Adrenal gland (tissue), 12 donors: ENCODE measurements around the gene CATSPERZ. TPM values are rescaled to one million over a fixed set of nuclear protein-coding genes. Genes with fewer than 3 reads are reported as not detected.
"Not testable (repeated sequence)": the region's sequence is repeated elsewhere in the genome, so short reads cannot be mapped to it uniquely, and the experiment has no call there.

Experiments used
- DNase-seq, 7 donors: peaks; one replicate each; pipeline ENCODE4 v3.0.0-alpha.2; 2019 to 2020
- H3K27ac ChIP-seq, 5 donors: fragments of 200-600 bp; sonication (generic) in 4 of 5; 1 replicate in 3 of 5; 2 replicates in 2 of 5; pipeline versions ENCODE4 v1.5.1 to v1.8.0; 2016 to 2020; ENCODE audit warnings: mild to moderate bottlenecking in 1 of 5
- H3K27me3 ChIP-seq: fragments of 200-600 bp; 2 replicates; pipeline ENCODE4 v1.8.0; 2021
- H3K36me3 ChIP-seq, 2 donors: fragments of 200-600 bp; replicated peaks in 1 of 2; 1 replicate in 1 of 2; 2 replicates in 1 of 2; pipeline versions ENCODE4 v1.5.1 to v1.8.0; 2018 to 2022
- H3K4me1 ChIP-seq, 2 donors: fragments of 200-600 bp; replicated peaks in 1 of 2; 1 replicate in 1 of 2; 2 replicates in 1 of 2; pipeline versions ENCODE4 v1.5.1 to v1.8.0; 2018 to 2021
- H3K4me3 ChIP-seq, 4 donors: fragments of 200-600 bp; sonication (generic) in 3 of 4; one replicate each; pipeline ENCODE4 v1.5.1; 2016 to 2018
- H3K9me3 ChIP-seq, 3 donors: fragments of 200-600 bp; sonication (generic) in 1 of 3; replicated peaks in 1 of 3; 1 replicate in 2 of 3; 2 replicates in 1 of 3; pipeline versions ENCODE4 v1.5.1 to v1.8.0; 2016 to 2021
- POLR2A ChIP-seq, 2 donors: fragments of 450-650 bp; IDR thresholded peaks; one replicate each; pipeline ENCODE4 v1.6.1; 2017; ENCODE audit warnings: antibody characterized with exemption in 2 of 2, mild to moderate bottlenecking in 2 of 2, moderate library complexity in 1 of 2
- WGBS, 4 donors: extraction: QIAGEN DNeasy Blood & Tissue Kit in 2 of 4; methylation state at CpG; one replicate each; pipeline versions ENCODE4 v1.1.5 to v1.1.7; 2013 to 2017; 5-methylcytosine and 5-hydroxymethylcytosine counted together
- intact Hi-C, 2 donors: fragments of 100-400 bp; cut with DNase I; formaldehyde crosslinking; loops; one replicate each; pipeline versions ENCODE4 v1.14.1 to v1.15.0; 2022 to 2023
- polyA plus RNA-seq, 3 donors: library from polyadenylated mRNA; stranded (reverse); fragments of 200-250 nt in 2 of 3; fragments of 350-450 nt in 1 of 3; fragmentation: Illumina TruSeq in 1 of 3; extraction: RNeasy Lipid Tissue Mini Kit (QIAGEN cat#74804) in 1 of 3; gene quantifications; one replicate each; pipeline ENCODE4 v1.2.3, GENCODE V29; 2013 to 2014
- total RNA-seq, 9 donors: library from RNA; depleted of rRNA in 4 of 9; stranded (reverse); fragments of >200 nt in 4 of 9; fragments of 120-200 nt in 1 of 9; fragmentation: NEBNext Ultra II Directional in 1 of 9; extraction: Animal tissue kit (Norgen Biotek cat#: 25700) in 1 of 9; gene quantifications; one replicate each; pipeline versions ENCODE4 v1.1.0 to v1.2.4, GENCODE V29; 2013 to 2023
- TF ChIP-seq, protein P1 (sequence below), 6 experiments: fragments of 450-650 bp in 4 of 6; fragments of 200-600 bp in 2 of 6; sonication (generic) in 1 of 6; IDR thresholded peaks; 1 replicate in 5 of 6; 2 replicates in 1 of 6; pipeline versions ENCODE4 v1.5.1 to v1.8.0; 2016 to 2021; ENCODE audit warnings: antibody characterized with exemption in 6 of 6, mild to moderate bottlenecking in 2 of 6, moderate library complexity in 1 of 6
- donor health status: healthy with polysubstance abuse.
- donor health status: Bipolar disorder and iron deficiency.
- donor health status: DM: yes; HTN: yes; CAD: no.
- donor health status: DM: no; HTN: no; CAD: no.
- donor health status: DM: no; HTN: no; CAD: no.
- donor health status: DM: yes; HTN: yes; CAD: no.

Gene CATSPERZ
- total and polyA plus RNA-seq, 12 donors, result 0.28 to 1.2 (median 0.71) TPM; not detected in 8

DNA sequence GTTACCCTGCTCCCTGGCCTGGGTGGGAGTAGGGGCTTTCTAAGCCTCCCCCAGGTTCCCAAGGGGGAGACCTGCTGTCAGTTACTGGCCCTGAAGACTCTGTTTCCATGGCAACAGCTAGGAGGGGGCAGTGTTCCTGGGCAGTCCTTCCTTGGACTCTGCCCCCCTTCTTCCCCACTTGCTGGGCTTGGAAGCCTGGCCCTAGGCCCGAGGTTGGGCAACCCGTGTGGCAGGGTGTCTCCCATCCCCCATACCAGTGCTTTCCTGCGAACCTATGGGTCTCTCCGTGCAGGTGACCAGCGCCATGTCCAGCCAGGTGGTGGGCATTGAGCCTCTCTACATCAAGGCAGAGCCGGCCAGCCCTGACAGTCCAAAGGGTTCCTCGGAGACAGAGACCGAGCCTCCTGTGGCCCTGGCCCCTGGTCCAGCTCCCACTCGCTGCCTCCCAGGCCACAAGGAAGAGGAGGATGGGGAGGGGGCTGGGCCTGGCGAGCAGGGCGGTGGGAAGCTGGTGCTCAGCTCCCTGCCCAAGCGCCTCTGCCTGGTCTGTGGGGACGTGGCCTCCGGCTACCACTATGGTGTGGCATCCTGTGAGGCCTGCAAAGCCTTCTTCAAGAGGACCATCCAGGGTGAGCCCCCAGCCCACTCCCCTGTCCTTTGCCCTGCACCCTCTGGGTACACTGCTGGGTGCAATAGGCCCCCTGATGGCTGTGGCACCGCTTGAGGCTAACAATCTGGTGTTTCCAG, 6.9 kb downstream of the CATSPERZ start:
- Histone ChIP-seq H3K4me3 (peak overlapping the region in 2 of 4 donors; percentile 33 to 91), H3K27ac (peak overlapping the region in 3 of 5 donors; percentile 73 to 96 (median 95)), H3K36me3 (no peaks in the 10 kb centered on the region), H3K9me3 (no peaks in the 10 kb centered on the region), H3K4me1 (peaks cover 9 to 22% of the 10 kb centered on the region in 2 donors), H3K27me3 (no peaks in the 10 kb centered on the region)
- DNase-seq, result peak; percentile 62 to 81 (median 78)
- TF ChIP-seq, protein P1, sequence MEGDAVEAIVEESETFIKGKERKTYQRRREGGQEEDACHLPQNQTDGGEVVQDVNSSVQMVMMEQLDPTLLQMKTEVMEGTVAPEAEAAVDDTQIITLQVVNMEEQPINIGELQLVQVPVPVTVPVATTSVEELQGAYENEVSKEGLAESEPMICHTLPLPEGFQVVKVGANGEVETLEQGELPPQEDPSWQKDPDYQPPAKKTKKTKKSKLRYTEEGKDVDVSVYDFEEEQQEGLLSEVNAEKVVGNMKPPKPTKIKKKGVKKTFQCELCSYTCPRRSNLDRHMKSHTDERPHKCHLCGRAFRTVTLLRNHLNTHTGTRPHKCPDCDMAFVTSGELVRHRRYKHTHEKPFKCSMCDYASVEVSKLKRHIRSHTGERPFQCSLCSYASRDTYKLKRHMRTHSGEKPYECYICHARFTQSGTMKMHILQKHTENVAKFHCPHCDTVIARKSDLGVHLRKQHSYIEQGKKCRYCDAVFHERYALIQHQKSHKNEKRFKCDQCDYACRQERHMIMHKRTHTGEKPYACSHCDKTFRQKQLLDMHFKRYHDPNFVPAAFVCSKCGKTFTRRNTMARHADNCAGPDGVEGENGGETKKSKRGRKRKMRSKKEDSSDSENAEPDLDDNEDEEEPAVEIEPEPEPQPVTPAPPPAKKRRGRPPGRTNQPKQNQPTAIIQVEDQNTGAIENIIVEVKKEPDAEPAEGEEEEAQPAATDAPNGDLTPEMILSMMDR (IDR thresholded peaks at IDR 0.05), result no peak
- TF ChIP-seq POLR2A (IDR thresholded peaks at IDR 0.05), result no peak
- intact Hi-C loops, result no loop called here
- 59 to 73% (median 63%) methylated on average over 8 to 15 of the region's 15 CpGs for WGBS, 4 donors

DNA sequence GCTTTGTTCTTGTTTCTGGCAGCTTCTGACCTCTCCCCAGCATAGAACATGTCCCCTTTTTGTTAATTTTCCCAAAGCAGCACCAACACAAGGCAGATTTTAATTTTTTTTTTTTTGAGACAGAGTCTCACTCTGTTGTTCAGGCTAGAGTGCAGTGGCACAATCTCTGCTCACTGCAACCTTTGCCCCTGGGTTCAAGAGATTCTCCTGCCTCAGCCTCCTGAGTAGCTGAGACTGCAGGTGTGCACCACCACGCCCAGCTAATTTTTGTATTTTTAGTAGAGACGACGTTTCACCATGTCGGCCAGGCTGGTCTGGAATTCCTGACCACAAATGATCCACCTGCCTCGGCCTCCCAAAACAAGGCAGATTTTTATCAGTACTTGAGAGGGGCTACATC, 7.6 kb downstream of the CATSPERZ start:
- H3K36me3 ChIP-seq, H3K4me3 ChIP-seq, DNase-seq, H3K27me3 ChIP-seq, intact Hi-C loops, H3K9me3 ChIP-seq, H3K27ac ChIP-seq: not testable (repeated sequence)
- WGBS, 4 donors, result 87 to 97% (median 93%) methylated on average over 5 of the region's 5 CpGs
- peaks cover 9 to 22% of the 10 kb centered on the region in 2 donors for H3K4me1 ChIP-seq

DNA sequence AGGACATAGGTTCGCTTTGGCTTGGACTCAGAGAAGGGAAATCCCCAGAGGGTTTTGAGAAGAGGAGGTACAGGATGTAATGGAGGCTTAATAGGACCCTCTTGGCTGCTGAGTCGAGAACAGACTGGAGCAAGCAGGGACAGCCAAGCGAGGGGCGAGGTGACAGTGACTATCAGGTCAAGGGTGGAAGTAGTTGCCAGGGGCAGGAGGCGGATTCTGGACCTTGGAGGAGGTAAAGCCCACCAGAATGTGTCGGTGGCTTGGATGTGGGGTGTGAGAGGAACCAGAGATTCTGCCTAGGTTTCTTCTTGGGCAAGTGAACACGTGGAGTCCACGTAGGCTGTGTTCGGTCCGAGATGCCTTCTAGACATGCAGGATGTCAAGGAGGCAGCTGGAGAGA, 12.8 kb downstream of the CATSPERZ start:
- H3K27ac ChIP-seq, result peak overlapping the region in 2 of 5 donors; percentile 81 to 85
- intact Hi-C loops, result loop anchor here in 1 of 2 donors (5.0 kb wide), 1 partner anchor 39 kb away; no protein-coding TSS in a partner anchor
- WGBS, 4 donors, result 87 to 93% (median 88%) methylated on average over 9 to 10 of the region's 10 CpGs

DNA sequence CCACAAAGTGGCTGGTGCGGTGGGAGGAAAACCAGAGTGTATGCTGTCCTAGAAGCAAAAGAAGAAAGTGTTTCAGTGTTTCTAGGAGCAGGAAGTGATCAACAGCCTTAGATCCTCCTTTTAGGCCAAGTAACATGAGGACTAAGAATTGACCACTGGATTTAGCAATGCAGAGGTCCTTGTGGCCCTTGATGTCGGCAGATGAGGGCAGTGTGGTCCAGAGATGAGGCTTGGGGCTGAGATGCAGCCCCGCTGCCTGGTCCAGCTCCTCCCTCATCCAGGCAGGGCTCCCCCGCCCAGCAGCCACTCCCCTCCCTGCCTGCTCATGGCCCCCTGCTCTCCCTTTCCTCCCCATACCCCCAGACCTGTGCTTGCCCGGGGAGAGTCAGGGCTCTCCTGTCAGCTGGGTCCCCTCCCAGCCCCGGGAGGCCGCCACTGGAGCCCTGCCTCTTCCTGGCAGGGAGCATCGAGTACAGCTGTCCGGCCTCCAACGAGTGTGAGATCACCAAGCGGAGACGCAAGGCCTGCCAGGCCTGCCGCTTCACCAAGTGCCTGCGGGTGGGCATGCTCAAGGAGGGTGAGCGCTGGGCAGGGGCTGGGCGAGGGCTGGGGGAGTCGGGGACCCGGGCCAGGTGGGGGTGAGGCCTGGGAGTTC, 13.5 kb downstream of the CATSPERZ start:
- H3K36me3 ChIP-seq, result peaks cover 0 to 23% of the 10 kb centered on the region in 2 donors
- no peaks in the 10 kb centered on the region for H3K9me3 ChIP-seq
- TF ChIP-seq POLR2A (IDR thresholded peaks at IDR 0.05), result peak in 1 of 2 donors; percentile 38
- TF ChIP-seq, protein P1 (IDR thresholded peaks at IDR 0.05), result no peak
- peaks cover 0 to 9% of the 10 kb centered on the region in 2 donors for H3K4me1 ChIP-seq
- DNase-seq, result peak in 5 of 7 donors; percentile 60 to 81 (median 70)
- no peaks in the 10 kb centered on the region for H3K27me3 ChIP-seq
- peak overlapping the region in 4 of 5 donors; percentile 41 to 85 (median 63) for H3K27ac ChIP-seq
- 66 to 76% (median 69%) methylated on average over 13 to 18 of the region's 18 CpGs for WGBS, 4 donors
- no peak overlapping the region for H3K4me3 ChIP-seq
- intact Hi-C loops, result loop anchor here in 1 of 2 donors (5.0 kb wide), 1 partner anchor 39 kb away; no protein-coding TSS in a partner anchor

More for the DNA sequence above, 12.8 kb downstream of the CATSPERZ start:
- Histone ChIP-seq H3K9me3 (no peaks in the 10 kb centered on the region), H3K4me1 (peaks cover 0 to 9% of the 10 kb centered on the region in 2 donors), H3K27me3 (no peaks in the 10 kb centered on the region), H3K4me3 (no peak overlapping the region), H3K36me3 (peaks cover 0 to 23% of the 10 kb centered on the region in 2 donors)
- TF ChIP-seq POLR2A (IDR thresholded peaks at IDR 0.05), result no peak
- TF ChIP-seq, protein P1 (IDR thresholded peaks at IDR 0.05), result no peak
- DNase-seq, result no peak
